Astrocyte (in vitro differentiated cells and primary cell): Measurements from ENCODE around the gene ABCC1. TPM values are rescaled to one million over a fixed set of nuclear protein-coding genes. Genes with fewer than 3 reads are reported as not detected.

Source experiments
- DNase-seq: peaks from one replicate; pipeline ENCODE4 v3.0.0-alpha.2; 2010; ENCODE audit warnings: low read depth
- FAIRE-seq: peaks from 2 replicates; lab custom pipeline; 2011; peaks lifted over from hg19 to GRCh38; lab: Jason Lieb, UNC
- H2AFZ ChIP-seq: 2 replicates; pipeline ENCODE4 v1.6.0; 2012; ENCODE audit warnings: low read depth, low read length, inconsistent platforms
- H3K27ac ChIP-seq: 2 replicates; pipeline ENCODE4 v1.5.1; 2011; ENCODE audit warnings: low read depth, low read length, inconsistent platforms
- H3K27me3 ChIP-seq: 2 replicates; pipeline ENCODE4 v1.6.0; 2011; ENCODE audit warnings: low read length, inconsistent platforms; ENCODE audit not compliant: insufficient read depth
- H3K36me3 ChIP-seq: 2 replicates; pipeline ENCODE4 v1.5.1; 2011; ENCODE audit warnings: low read length, inconsistent platforms; ENCODE audit not compliant: insufficient read depth
- H3K4me1 ChIP-seq: 2 replicates; pipeline ENCODE4 v1.5.1; 2011; ENCODE audit warnings: low read length, inconsistent platforms; ENCODE audit not compliant: insufficient read depth
- H3K4me2 ChIP-seq: 2 replicates; pipeline ENCODE4 v1.6.0; 2012; ENCODE audit warnings: low read length, inconsistent platforms
- H3K4me3 ChIP-seq: 2 replicates; pipeline ENCODE4 v1.5.1; 2011; ENCODE audit warnings: low read depth, mild to moderate bottlenecking, low read length, inconsistent platforms; ENCODE audit not compliant: insufficient read depth
- H3K79me2 ChIP-seq: 2 replicates; pipeline ENCODE4 v1.6.0; 2012; ENCODE audit warnings: mild to moderate bottlenecking, low read length, inconsistent platforms; ENCODE audit not compliant: insufficient read depth
- H3K9ac ChIP-seq: 2 replicates; pipeline ENCODE4 v1.6.0; 2012; ENCODE audit warnings: mild to moderate bottlenecking, low read length, inconsistent platforms
- H3K9me3 ChIP-seq: 2 replicates; pipeline ENCODE4 v1.5.1; 2012; ENCODE audit warnings: low read depth, mild to moderate bottlenecking, low read length, inconsistent platforms; ENCODE audit not compliant: insufficient read depth
- H4K20me1 ChIP-seq: 2 replicates; pipeline ENCODE4 v1.6.0; 2012; ENCODE audit warnings: low read length, inconsistent platforms; ENCODE audit not compliant: insufficient read depth
- H3K27ac Mint-ChIP-seq: one replicate; pipeline ENCODE4 v1.8.0; 2021; ENCODE audit warnings: mild to moderate bottlenecking, mixed read lengths; ENCODE audit not compliant: unreplicated experiment
- H3K27me3 Mint-ChIP-seq: one replicate; pipeline ENCODE4 v1.8.0; 2021; ENCODE audit warnings: low read depth, mixed read lengths; ENCODE audit not compliant: unreplicated experiment
- H3K36me3 Mint-ChIP-seq: one replicate; pipeline ENCODE4 v1.8.0; 2021; ENCODE audit warnings: low read depth, mixed read lengths; ENCODE audit not compliant: unreplicated experiment
- H3K4me1 Mint-ChIP-seq: one replicate; pipeline ENCODE4 v1.8.0; 2021; ENCODE audit warnings: low read depth, mixed read lengths; ENCODE audit not compliant: unreplicated experiment
- H3K4me3 Mint-ChIP-seq: one replicate; pipeline ENCODE4 v1.8.0; 2021; ENCODE audit warnings: mild to moderate bottlenecking, moderate library complexity, mixed read lengths; ENCODE audit not compliant: unreplicated experiment
- H3K9me3 Mint-ChIP-seq: one replicate; pipeline ENCODE4 v1.8.0; 2021; ENCODE audit warnings: mild to moderate bottlenecking, mixed read lengths; ENCODE audit not compliant: unreplicated experiment
- CTCF ChIP-seq: IDR thresholded peaks from 2 replicates; pipeline ENCODE4 v1.5.1; 2011; ENCODE audit warnings: low read depth, mild to moderate bottlenecking, inconsistent platforms, low read length, moderate library complexity; ENCODE audit not compliant: insufficient read depth
- EZH2 ChIP-seq: IDR thresholded peaks from 2 replicates; pipeline ENCODE4 v1.6.1; 2012; ENCODE audit warnings: mild to moderate bottlenecking, low read length, inconsistent platforms; ENCODE audit not compliant: insufficient read depth
- total RNA-seq: library from RNA; stranded (reverse); gene quantifications from 2 replicates; pipeline ENCODE4 v1.2.1, GENCODE V29; 2021

ABCC1 gene
- total RNA-seq, 1 donor from 2014 or later = 42.1 TPM

GRCh38 chr16:15946257-15947044 lies 3.0 kb upstream of the ABCC1 start:
- peak overlapping the region; percentile 48 for H3K9ac ChIP-seq

GRCh38 chr16:15947983-15948509 lies 1.4 kb upstream of the ABCC1 start:
- Mint-ChIP-seq H3K4me1 (peaks cover 13% of the 10 kb centered on the region), H3K27me3 (peaks cover 4% of the 10 kb centered on the region), H3K9me3 (peaks cover 1% of the 10 kb centered on the region), H3K27ac (no peak overlapping the region), H3K36me3 (no peaks in the 10 kb centered on the region), H3K4me3 (no peak overlapping the region)
- H3K4me3 ChIP-seq = no peak overlapping the region
- no peaks in the 10 kb centered on the region for H3K36me3 ChIP-seq
- DNase-seq (no peak), FAIRE-seq (no peak)
- H4K20me1 ChIP-seq = peaks cover 25% of the 10 kb centered on the region
- peaks cover 23% of the 10 kb centered on the region for H3K4me1 ChIP-seq
- H3K9me3 ChIP-seq = no peaks in the 10 kb centered on the region
- H3K9ac ChIP-seq = no peak overlapping the region
- TF ChIP-seq CTCF (no peak), EZH2 (no peak)
- no peak overlapping the region for H3K27ac ChIP-seq
- H3K79me2 ChIP-seq = peaks cover 41% of the 10 kb centered on the region
- no peak overlapping the region for H3K4me2 ChIP-seq
- H2AFZ ChIP-seq = no peak overlapping the region
- no peaks in the 10 kb centered on the region for H3K27me3 ChIP-seq

More at GRCh38 chr16:15946257-15947044, 3.0 kb upstream of the ABCC1 start:
- Mint-ChIP-seq H3K36me3 (no peaks in the 10 kb centered on the region), H3K27me3 (peaks cover 7% of the 10 kb centered on the region), H3K27ac (peak overlapping the region; percentile 1), H3K4me3 (no peak overlapping the region), H3K4me1 (peaks cover 8% of the 10 kb centered on the region), H3K9me3 (peaks cover 3% of the 10 kb centered on the region)
- Histone ChIP-seq H3K27me3 (no peaks in the 10 kb centered on the region), H3K4me3 (no peak overlapping the region), H4K20me1 (peaks cover 10% of the 10 kb centered on the region), H3K79me2 (peaks cover 26% of the 10 kb centered on the region), H3K27ac (peak overlapping the region; percentile 53), H2AFZ (peak overlapping the region; percentile 7), H3K36me3 (no peaks in the 10 kb centered on the region), H3K4me1 (peaks cover 19% of the 10 kb centered on the region), H3K4me2 (peak overlapping the region; percentile 63), H3K9me3 (no peaks in the 10 kb centered on the region)
- peak; percentile 89 for DNase-seq
- TF ChIP-seq CTCF (no peak), EZH2 (no peak)
- FAIRE-seq = no peak
